T47D (cell line): ENCODE data around the gene VPS18.

Experiments
- DNase-seq, 2 experiments: peaks; one replicate each; pipeline versions ENCODE4 v3.0.0 to v3.0.0-alpha.2; 2011 to 2012; ENCODE audit warnings: low read depth in 1 of 2, low spot score in 1 of 2
- JUND ChIP-seq: IDR thresholded peaks from 2 replicates; pipeline ENCODE4 v1.6.1; 2012; ENCODE audit warnings: low read depth
- in situ Hi-C: cut with HindIII; loops from 2 replicates; pipeline ENCODE4 v1.10.0; 2016; ENCODE audit warnings: low sequenced_read_pairs, low pct_unique_long_range_greater_than_20kb

VPS18 gene, protein sequence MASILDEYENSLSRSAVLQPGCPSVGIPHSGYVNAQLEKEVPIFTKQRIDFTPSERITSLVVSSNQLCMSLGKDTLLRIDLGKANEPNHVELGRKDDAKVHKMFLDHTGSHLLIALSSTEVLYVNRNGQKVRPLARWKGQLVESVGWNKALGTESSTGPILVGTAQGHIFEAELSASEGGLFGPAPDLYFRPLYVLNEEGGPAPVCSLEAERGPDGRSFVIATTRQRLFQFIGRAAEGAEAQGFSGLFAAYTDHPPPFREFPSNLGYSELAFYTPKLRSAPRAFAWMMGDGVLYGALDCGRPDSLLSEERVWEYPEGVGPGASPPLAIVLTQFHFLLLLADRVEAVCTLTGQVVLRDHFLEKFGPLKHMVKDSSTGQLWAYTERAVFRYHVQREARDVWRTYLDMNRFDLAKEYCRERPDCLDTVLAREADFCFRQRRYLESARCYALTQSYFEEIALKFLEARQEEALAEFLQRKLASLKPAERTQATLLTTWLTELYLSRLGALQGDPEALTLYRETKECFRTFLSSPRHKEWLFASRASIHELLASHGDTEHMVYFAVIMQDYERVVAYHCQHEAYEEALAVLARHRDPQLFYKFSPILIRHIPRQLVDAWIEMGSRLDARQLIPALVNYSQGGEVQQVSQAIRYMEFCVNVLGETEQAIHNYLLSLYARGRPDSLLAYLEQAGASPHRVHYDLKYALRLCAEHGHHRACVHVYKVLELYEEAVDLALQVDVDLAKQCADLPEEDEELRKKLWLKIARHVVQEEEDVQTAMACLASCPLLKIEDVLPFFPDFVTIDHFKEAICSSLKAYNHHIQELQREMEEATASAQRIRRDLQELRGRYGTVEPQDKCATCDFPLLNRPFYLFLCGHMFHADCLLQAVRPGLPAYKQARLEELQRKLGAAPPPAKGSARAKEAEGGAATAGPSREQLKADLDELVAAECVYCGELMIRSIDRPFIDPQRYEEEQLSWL

GRCh38 chr15:40893733-40894680, at the start of gene VPS18:
Gene VPS18 (plus strand): TSS chr15:40894450. CDS start chr15:40894769, 319 bp downstream.
- TF ChIP-seq JUND = no peak
- peak; percentile 83 to 98 for DNase-seq
- in situ Hi-C loops = no loop called here

GRCh38 chr15:40844696-40845030, 49.6 kb upstream of the VPS18 start:
- in situ Hi-C loops = no loop called here
- TF ChIP-seq JUND = no peak
- no peak for DNase-seq

DNA sequence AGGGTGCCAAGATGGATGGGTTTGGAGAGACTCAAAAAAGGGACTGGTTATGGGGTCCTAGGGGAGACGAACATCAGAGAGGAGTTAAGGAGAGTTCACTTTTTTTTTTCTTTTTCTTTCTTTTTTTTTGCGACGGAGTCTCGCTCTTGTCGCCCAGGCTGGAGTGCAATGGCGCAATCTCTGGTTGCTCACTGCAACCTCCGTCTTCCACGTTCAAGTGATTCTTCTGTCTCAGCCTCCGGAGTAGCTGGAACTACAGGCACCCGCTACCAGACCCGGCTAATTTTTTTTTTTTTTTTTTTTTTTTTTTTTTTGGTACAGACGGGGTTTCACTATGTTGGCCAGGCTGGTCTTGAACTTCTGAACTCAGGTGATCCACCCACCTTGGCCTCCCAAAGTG, 49.2 kb upstream of the VPS18 start:
- DNase-seq = no peak
- TF ChIP-seq JUND = no peak
- in situ Hi-C loops = no loop called here

DNA sequence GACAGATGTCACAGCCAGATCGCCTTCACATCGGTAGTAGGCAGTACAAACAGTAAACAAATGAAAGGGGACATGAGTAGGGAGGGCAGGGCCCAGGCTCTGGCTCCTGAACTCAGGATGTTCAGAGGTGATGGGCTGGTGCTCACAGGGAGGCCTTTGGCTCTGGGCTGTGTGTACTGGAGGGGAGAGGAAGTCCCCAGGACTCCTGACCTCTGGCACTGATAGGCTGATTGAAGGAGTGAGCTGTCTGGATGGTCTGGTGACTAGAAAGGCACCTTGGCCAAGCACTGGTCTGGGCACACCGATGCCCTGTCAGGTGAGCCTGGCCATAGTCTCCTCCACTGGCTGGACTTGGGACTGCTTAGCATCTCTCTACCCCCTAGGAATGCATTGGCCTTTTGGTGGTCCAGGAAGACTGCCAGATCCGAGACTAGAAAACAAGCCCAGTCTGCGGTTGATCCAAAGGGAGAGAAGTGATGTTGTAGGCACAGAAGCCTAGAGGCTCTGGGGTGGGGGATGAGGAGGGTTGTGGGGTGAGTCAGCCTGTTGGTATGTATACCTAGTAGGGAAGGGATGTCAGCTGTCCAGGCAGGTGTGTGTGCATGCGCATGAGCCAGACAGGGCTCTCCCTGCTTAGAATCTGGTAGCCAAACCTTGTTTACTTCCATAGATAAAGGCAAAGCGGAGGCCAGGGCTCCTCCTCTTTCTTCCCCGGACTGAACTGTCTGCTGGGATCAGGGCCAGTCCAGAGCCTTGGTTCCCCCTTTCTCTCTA, 48.6 kb upstream of the VPS18 start:
- in situ Hi-C loops = no loop called here

DNA sequence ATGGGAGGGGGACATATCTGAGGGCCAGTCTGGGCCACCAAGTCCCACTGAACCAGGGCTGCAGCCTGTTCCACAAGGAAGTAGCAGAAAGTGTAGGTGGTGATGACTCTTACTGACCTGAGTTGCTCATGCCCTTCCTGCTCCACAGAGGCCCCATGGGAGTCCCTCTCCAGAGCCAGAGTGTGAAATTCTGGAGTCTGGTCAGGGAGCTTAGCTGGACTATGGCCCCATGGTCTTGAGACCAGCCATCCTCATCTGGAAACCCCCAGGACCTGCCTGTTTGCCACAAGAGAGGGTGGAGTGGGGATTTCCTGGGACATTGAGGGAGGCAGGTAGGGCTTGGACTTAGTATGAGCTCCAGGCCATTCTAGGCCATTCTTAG, 47.4 kb upstream of the VPS18 start:
- TF ChIP-seq JUND = no peak
- DNase-seq = no peak
- in situ Hi-C loops = no loop called here

More for the DNA sequence above, 48.6 kb upstream of the VPS18 start:
- DNase-seq = peak; percentile 79 to 96
- peak; percentile 97 for TF ChIP-seq JUND

DNA sequence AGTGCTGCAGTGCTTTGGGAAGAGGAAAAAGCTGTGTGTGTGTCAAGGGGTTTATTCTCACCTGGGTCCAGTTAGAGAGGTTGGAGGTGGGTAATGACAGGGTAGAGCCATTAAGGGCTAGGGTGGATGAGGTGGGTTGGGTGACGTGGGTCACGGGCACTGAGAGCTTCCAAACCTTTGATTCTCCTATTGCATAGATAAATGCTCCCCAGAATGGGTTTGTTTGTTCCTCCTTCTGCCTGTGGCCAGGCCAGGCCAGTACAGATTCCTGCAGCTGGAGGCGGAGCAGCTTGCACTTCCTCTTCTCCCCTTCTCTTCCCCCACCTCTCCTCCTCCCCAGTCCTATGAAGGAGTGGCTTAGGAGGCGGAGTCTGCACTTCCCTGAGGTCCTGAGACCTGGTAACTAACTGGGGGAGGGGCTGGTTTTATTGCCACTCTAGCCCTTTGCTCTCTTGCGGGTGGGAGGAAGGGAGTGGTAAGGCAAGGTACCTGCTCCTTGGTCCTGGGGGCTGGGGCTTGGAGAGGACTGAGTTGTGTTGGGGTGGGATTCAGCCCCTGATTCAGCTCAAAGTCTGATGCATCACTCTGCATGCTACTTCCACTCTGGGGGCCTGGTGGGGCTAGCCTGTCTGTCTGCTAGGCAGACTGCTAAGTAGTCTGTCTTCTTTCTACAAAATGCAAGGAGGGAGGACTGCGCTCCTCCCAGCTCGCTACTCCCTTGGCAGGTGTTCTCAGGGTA, 46.9 kb upstream of the VPS18 start:
- TF ChIP-seq JUND = no peak
- in situ Hi-C loops = no loop called here
- peak; percentile 74 to 96 for DNase-seq

- in situ Hi-C loops = no loop called here
- TF ChIP-seq JUND = no peak
These were observed 43.6 kb upstream of the VPS18 start for GRCh38 chr15:40850576-40851112.

GRCh38 chr15:40852529-40852928, 41.7 kb upstream of the VPS18 start:
- TF ChIP-seq JUND = no peak
- in situ Hi-C loops = no loop called here
- no peak for DNase-seq

More at GRCh38 chr15:40850576-40851112, 43.6 kb upstream of the VPS18 start:
- no peak for DNase-seq

DNA sequence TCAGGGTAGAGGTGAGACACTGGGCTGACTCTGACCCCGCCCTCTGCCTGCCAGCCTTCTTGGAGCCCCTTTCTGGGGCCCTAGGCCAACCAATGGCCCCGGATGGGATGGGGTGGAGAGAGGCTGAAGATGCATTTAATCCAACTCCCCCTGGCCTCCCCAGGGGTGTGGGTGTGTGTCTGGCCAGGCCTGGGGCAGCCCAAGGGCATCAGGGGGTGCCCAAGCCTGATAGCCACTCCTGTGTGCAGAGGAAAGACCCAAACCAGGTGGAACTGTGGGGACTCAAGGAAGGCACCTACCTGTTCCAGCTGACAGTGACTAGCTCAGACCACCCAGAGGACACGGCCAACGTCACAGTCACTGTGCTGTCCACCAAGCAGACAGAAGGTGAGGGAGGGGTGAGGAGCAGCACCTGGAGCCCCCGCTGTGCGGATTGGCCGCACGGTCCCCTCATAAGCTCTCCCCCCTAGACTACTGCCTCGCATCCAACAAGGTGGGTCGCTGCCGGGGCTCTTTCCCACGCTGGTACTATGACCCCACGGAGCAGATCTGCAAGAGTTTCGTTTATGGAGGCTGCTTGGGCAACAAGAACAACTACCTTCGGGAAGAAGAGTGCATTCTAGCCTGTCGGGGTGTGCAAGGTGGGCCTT, 40.9 kb upstream of the VPS18 start:
- no peak for TF ChIP-seq JUND
- in situ Hi-C loops = no loop called here
- no peak for DNase-seq

- DNase-seq = no peak
- in situ Hi-C loops = no loop called here
- no peak for TF ChIP-seq JUND
These were observed 40.1 kb upstream of the VPS18 start for GRCh38 chr15:40854161-40854560.
